HepG2 (cell line): ENCODE data around the gene HYCC2.

Source experiments
- NR2F6 ChIP-seq, 2 experiments: IDR thresholded peaks; 2 replicates each; pipeline ENCODE4 v1.6.1; 2016; ENCODE audit warnings: antibody characterized with exemption in 1 of 2, mild to moderate bottlenecking in 1 of 2
- POLR2A ChIP-seq, 2 experiments: IDR thresholded peaks; 2 replicates each; pipeline ENCODE4 v1.6.1; 2011; ENCODE audit warnings: low read depth in 2 of 2, low read length in 2 of 2, mild to moderate bottlenecking in 1 of 2, moderate library complexity in 1 of 2; ENCODE audit not compliant: insufficient read depth in 1 of 2
- RAD21 ChIP-seq: fragments of 450-650 bp; formaldehyde crosslinking; IDR thresholded peaks from 2 replicates; pipeline ENCODE4 v1.5.0; 2020; ENCODE audit warnings: mild to moderate bottlenecking
- RXRA ChIP-seq: sonication (generic); formaldehyde crosslinking; IDR thresholded peaks from 2 replicates; pipeline ENCODE4 v1.5.1; 2020; ENCODE audit warnings: missing genetic modification reagents
- SMARCE1 ChIP-seq: fragments of 450-650 bp; IDR thresholded peaks from 2 replicates; pipeline ENCODE4 v1.6.1; 2017; ENCODE audit warnings: borderline replicate concordance
- SOX6 ChIP-seq, 2 experiments: fragments of 450-650 bp in 1 of 2; sonication (generic) in 1 of 2; formaldehyde crosslinking in 1 of 2; IDR thresholded peaks; 2 replicates each; pipeline versions ENCODE4 v1.4.0 to v1.6.1; 2017 to 2020; ENCODE audit warnings: antibody characterized with exemption in 1 of 2, mild to moderate bottlenecking in 1 of 2, missing genetic modification reagents in 1 of 2
- ZKSCAN5 ChIP-seq: sonication (generic); formaldehyde crosslinking; IDR thresholded peaks from 2 replicates; pipeline ENCODE4 v1.5.1; 2020; ENCODE audit warnings: mild to moderate bottlenecking, missing genetic modification reagents
- ZNF331 ChIP-seq: sonication (generic); formaldehyde crosslinking; IDR thresholded peaks from 2 replicates; pipeline ENCODE4 v1.4.0; 2020; ENCODE audit warnings: missing genetic modification reagents
- ZNF431 ChIP-seq: sonication (generic); formaldehyde crosslinking; IDR thresholded peaks from 2 replicates; pipeline ENCODE4 v1.9.0; 2022; ENCODE audit warnings: missing genetic modification reagents, low read depth, mild to moderate bottlenecking, borderline replicate concordance
- TF ChIP-seq, protein P1 (sequence below): sonication (generic); formaldehyde crosslinking; IDR thresholded peaks from 2 replicates; pipeline ENCODE4 v1.5.0; 2020; ENCODE audit warnings: mild to moderate bottlenecking, missing genetic modification reagents, moderate library complexity

- TF ChIP-seq RXRA (CRISPR knock-in tag), result no peak
- TF ChIP-seq RAD21 (CRISPR knock-in tag), result no peak
- no peak for TF ChIP-seq ZKSCAN5 (CRISPR knock-in tag)
- TF ChIP-seq, protein P1, sequence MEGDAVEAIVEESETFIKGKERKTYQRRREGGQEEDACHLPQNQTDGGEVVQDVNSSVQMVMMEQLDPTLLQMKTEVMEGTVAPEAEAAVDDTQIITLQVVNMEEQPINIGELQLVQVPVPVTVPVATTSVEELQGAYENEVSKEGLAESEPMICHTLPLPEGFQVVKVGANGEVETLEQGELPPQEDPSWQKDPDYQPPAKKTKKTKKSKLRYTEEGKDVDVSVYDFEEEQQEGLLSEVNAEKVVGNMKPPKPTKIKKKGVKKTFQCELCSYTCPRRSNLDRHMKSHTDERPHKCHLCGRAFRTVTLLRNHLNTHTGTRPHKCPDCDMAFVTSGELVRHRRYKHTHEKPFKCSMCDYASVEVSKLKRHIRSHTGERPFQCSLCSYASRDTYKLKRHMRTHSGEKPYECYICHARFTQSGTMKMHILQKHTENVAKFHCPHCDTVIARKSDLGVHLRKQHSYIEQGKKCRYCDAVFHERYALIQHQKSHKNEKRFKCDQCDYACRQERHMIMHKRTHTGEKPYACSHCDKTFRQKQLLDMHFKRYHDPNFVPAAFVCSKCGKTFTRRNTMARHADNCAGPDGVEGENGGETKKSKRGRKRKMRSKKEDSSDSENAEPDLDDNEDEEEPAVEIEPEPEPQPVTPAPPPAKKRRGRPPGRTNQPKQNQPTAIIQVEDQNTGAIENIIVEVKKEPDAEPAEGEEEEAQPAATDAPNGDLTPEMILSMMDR, result no peak
- no peak for TF ChIP-seq ZNF431 (CRISPR knock-in tag)
- TF ChIP-seq POLR2A (IDR thresholded peaks at IDR 0.05; ENCODE audit: insufficient read depth in 1 of 2, low read depth in 2 of 2, low read length in 2 of 2), result no peak
- TF ChIP-seq SMARCE1, result no peak
- no peak for TF ChIP-seq SOX6 (IDR thresholded peaks at IDR 0.05)
- no peak for TF ChIP-seq SOX6 (CRISPR knock-in tag; IDR thresholded peaks at IDR 0.05)
- TF ChIP-seq NR2F6 (IDR thresholded peaks at IDR 0.05), result no peak
- TF ChIP-seq NR2F6 (CRISPR knock-in tag; IDR thresholded peaks at IDR 0.05), result no peak
- TF ChIP-seq ZNF331, result no peak
Measured at GRCh38 chr2:201049455-201049854, 22.0 kb downstream of the HYCC2 start.
